ENCODE data around the gene KLK13.

KLK13 gene

GRCh38 chr19:51020988-51021651 lies 43.8 kb downstream of the KLK13 start:
- no peak overlapping the region for H3K9ac ChIP-seq (ENCODE audit: low read depth, low read length)
- no peak overlapping the region for H3K27ac ChIP-seq (ENCODE audit: low read depth, low read length)
- peaks cover 22% of the 10 kb centered on the region for H3K4me1 ChIP-seq (ENCODE audit: control insufficient read depth, insufficient read depth, low read length)
- H3K9me3 ChIP-seq (ENCODE audit: control insufficient read depth, insufficient read depth, low read length), result no peaks in the 10 kb centered on the region
- peaks cover 35% of the 10 kb centered on the region for H3K27me3 ChIP-seq (ENCODE audit: control insufficient read depth, insufficient read depth, low read length)
- no peak overlapping the region for H3K4me3 ChIP-seq (ENCODE audit: low read depth, low read length)
- no peaks in the 10 kb centered on the region for H3K36me3 ChIP-seq (ENCODE audit: control insufficient read depth, insufficient read depth, low read length)

GRCh38 chr19:51019544-51019925 lies 45.4 kb downstream of the KLK13 start, which contains the start of gene KLK10:
KLK10 (minus strand) TSS chr19:51019709; CDS start chr19:51019130, 579 bp downstream.
- Histone ChIP-seq H3K4me3 (ENCODE audit: low read depth, low read length) (peak within 1 kb of the TSS; percentile 62), H3K9me3 (ENCODE audit: control insufficient read depth, insufficient read depth, low read length) (no peaks in the 10 kb centered on the region), H3K9ac (ENCODE audit: low read depth, low read length) (no peak within 1 kb of the TSS), H3K4me1 (ENCODE audit: control insufficient read depth, insufficient read depth, low read length) (peaks cover 7% of the 10 kb centered on the region), H3K36me3 (ENCODE audit: control insufficient read depth, insufficient read depth, low read length) (no peaks in the 10 kb centered on the region), H3K27me3 (ENCODE audit: control insufficient read depth, insufficient read depth, low read length) (peaks cover 35% of the 10 kb centered on the region), H3K27ac (ENCODE audit: low read depth, low read length) (no peak within 1 kb of the TSS)

GRCh38 chr19:51018745-51019543 lies 45.9 kb downstream of the KLK13 start:
- H3K9ac ChIP-seq (ENCODE audit: low read depth, low read length), result no peak overlapping the region
- H3K4me3 ChIP-seq (ENCODE audit: low read depth, low read length), result peak overlapping the region; percentile 62
- H3K27ac ChIP-seq (ENCODE audit: low read depth, low read length), result no peak overlapping the region
- H3K9me3 ChIP-seq (ENCODE audit: control insufficient read depth, insufficient read depth, low read length), result no peaks in the 10 kb centered on the region
- H3K4me1 ChIP-seq (ENCODE audit: control insufficient read depth, insufficient read depth, low read length), result peaks cover 4% of the 10 kb centered on the region
- peaks cover 35% of the 10 kb centered on the region for H3K27me3 ChIP-seq (ENCODE audit: control insufficient read depth, insufficient read depth, low read length)
- H3K36me3 ChIP-seq (ENCODE audit: control insufficient read depth, insufficient read depth, low read length), result no peaks in the 10 kb centered on the region

- Histone ChIP-seq H3K9ac (ENCODE audit: low read depth, low read length) (no peak overlapping the region; the same call in 1 of the 2 replicates), H3K36me3 (ENCODE audit: control insufficient read depth, insufficient read depth, low read length) (no peaks in the 10 kb centered on the region), H3K4me1 (ENCODE audit: control insufficient read depth, insufficient read depth, low read length) (peaks cover 4% of the 10 kb centered on the region), H3K27ac (ENCODE audit: low read depth, low read length) (no peak overlapping the region), H3K4me3 (ENCODE audit: low read depth, low read length) (peak overlapping the region; percentile 74), H3K27me3 (ENCODE audit: control insufficient read depth, insufficient read depth, low read length) (peaks cover 35% of the 10 kb centered on the region), H3K9me3 (ENCODE audit: control insufficient read depth, insufficient read depth, low read length) (no peaks in the 10 kb centered on the region)
Observed at GRCh38 chr19:51016798-51017683, 47.9 kb downstream of the KLK13 start.

- no peak overlapping the region for H3K4me3 ChIP-seq (ENCODE audit: low read depth, low read length)
- H3K36me3 ChIP-seq (ENCODE audit: control insufficient read depth, insufficient read depth, low read length), result no peaks in the 10 kb centered on the region
- peaks cover 35% of the 10 kb centered on the region for H3K27me3 ChIP-seq (ENCODE audit: control insufficient read depth, insufficient read depth, low read length)
- no peak overlapping the region for H3K27ac ChIP-seq (ENCODE audit: low read depth, low read length)
- no peaks in the 10 kb centered on the region for H3K4me1 ChIP-seq (ENCODE audit: control insufficient read depth, insufficient read depth, low read length)
- no peaks in the 10 kb centered on the region for H3K9me3 ChIP-seq (ENCODE audit: control insufficient read depth, insufficient read depth, low read length)
- H3K9ac ChIP-seq (ENCODE audit: low read depth, low read length), result no peak overlapping the region
Observed at GRCh38 chr19:51015691-51016267, 49.1 kb downstream of the KLK13 start.

- Histone ChIP-seq H3K4me3 (ENCODE audit: low read depth, low read length) (no peak overlapping the region), H3K27ac (ENCODE audit: low read depth, low read length) (no peak overlapping the region), H3K27me3 (ENCODE audit: control insufficient read depth, insufficient read depth, low read length) (peaks cover 24% of the 10 kb centered on the region), H3K36me3 (ENCODE audit: control insufficient read depth, insufficient read depth, low read length) (no peaks in the 10 kb centered on the region), H3K4me1 (ENCODE audit: control insufficient read depth, insufficient read depth, low read length) (no peaks in the 10 kb centered on the region), H3K9ac (ENCODE audit: low read depth, low read length) (no peak overlapping the region), H3K9me3 (ENCODE audit: control insufficient read depth, insufficient read depth, low read length) (no peaks in the 10 kb centered on the region)
Observed at GRCh38 chr19:51014242-51014641, 50.6 kb downstream of the KLK13 start.

- no peak overlapping the region for H3K9ac ChIP-seq (ENCODE audit: low read depth, low read length)
- H3K27ac ChIP-seq (ENCODE audit: low read depth, low read length), result no peak overlapping the region
- H3K27me3 ChIP-seq (ENCODE audit: control insufficient read depth, insufficient read depth, low read length), result peaks cover 9% of the 10 kb centered on the region
- no peak overlapping the region for H3K4me3 ChIP-seq (ENCODE audit: low read depth, low read length)
- no peaks in the 10 kb centered on the region for H3K4me1 ChIP-seq (ENCODE audit: control insufficient read depth, insufficient read depth, low read length)
- no peaks in the 10 kb centered on the region for H3K36me3 ChIP-seq (ENCODE audit: control insufficient read depth, insufficient read depth, low read length)
- H3K9me3 ChIP-seq (ENCODE audit: control insufficient read depth, insufficient read depth, low read length), result no peaks in the 10 kb centered on the region
Observed at GRCh38 chr19:51012661-51013190, 52.2 kb downstream of the KLK13 start.

GRCh38 chr19:51010066-51010795 lies 54.7 kb downstream of the KLK13 start:
- Histone ChIP-seq H3K27me3 (ENCODE audit: control insufficient read depth, insufficient read depth, low read length) (no peaks in the 10 kb centered on the region), H3K27ac (ENCODE audit: low read depth, low read length) (no peak overlapping the region), H3K9ac (ENCODE audit: low read depth, low read length) (no peak overlapping the region), H3K4me1 (ENCODE audit: control insufficient read depth, insufficient read depth, low read length) (no peaks in the 10 kb centered on the region), H3K4me3 (ENCODE audit: low read depth, low read length) (no peak overlapping the region), H3K9me3 (ENCODE audit: control insufficient read depth, insufficient read depth, low read length) (no peaks in the 10 kb centered on the region), H3K36me3 (ENCODE audit: control insufficient read depth, insufficient read depth, low read length) (no peaks in the 10 kb centered on the region)

- Histone ChIP-seq H3K9me3 (ENCODE audit: control insufficient read depth, insufficient read depth, low read length) (no peaks in the 10 kb centered on the region), H3K27me3 (ENCODE audit: control insufficient read depth, insufficient read depth, low read length) (no peaks in the 10 kb centered on the region), H3K36me3 (ENCODE audit: control insufficient read depth, insufficient read depth, low read length) (no peaks in the 10 kb centered on the region), H3K9ac (ENCODE audit: low read depth, low read length) (no peak overlapping the region), H3K4me1 (ENCODE audit: control insufficient read depth, insufficient read depth, low read length) (no peaks in the 10 kb centered on the region), H3K4me3 (ENCODE audit: low read depth, low read length) (no peak overlapping the region), H3K27ac (ENCODE audit: low read depth, low read length) (no peak overlapping the region)
Observed at GRCh38 chr19:51009061-51009891, 55.6 kb downstream of the KLK13 start.
